B cell (primary cell): ENCODE data around the gene HYPK.

Experiments
- CTCF ChIP-seq: fragments of 200-600 bp; IDR thresholded peaks from one replicate; pipeline ENCODE4 v1.8.0; 2022; ENCODE audit warnings: antibody characterized with exemption, mild to moderate bottlenecking
- EZH2 ChIP-seq: IDR thresholded peaks from 2 replicates; pipeline ENCODE4 v1.6.1; 2012; ENCODE audit warnings: borderline replicate concordance, low read depth, mild to moderate bottlenecking, moderate library complexity, low read length; ENCODE audit not compliant: insufficient read depth, poor library complexity, severe bottlenecking

- TF ChIP-seq CTCF (no peak), EZH2 (no peak)
Measured at GRCh38 chr15:43845421-43845820, 45.0 kb downstream of the HYPK start.
